HEK293T (cell line): ENCODE data around the gene RAD51AP2.

ENCODE experiments used
- CTCF ChIA-PET: fragments of 350-600 bp; formaldehyde crosslinking; extraction: SDS; loops from one replicate; lab custom pipeline; 2021; ENCODE audit warnings: antibody characterized with exemption, inconsistent platforms; lab: Yijun Ruan, JAX
- POLR2A ChIA-PET: fragments of 350-600 bp; formaldehyde crosslinking; extraction: SDS; loops from one replicate; lab custom pipeline; 2020; ENCODE audit warnings: antibody characterized with exemption, inconsistent platforms; lab: Yijun Ruan, JAX
- DNase-seq: peaks from one replicate; pipeline ENCODE4 v3.0.0; 2012; ENCODE audit warnings: mixed read lengths; ENCODE audit errors: extremely low spot score
- ARNT ChIP-seq: fragments of 450-650 bp; IDR thresholded peaks from 2 replicates; pipeline ENCODE4 v1.6.1; 2017; ENCODE audit warnings: mild to moderate bottlenecking
- BHLHE40 ChIP-seq: fragments of 450-650 bp; IDR thresholded peaks from 2 replicates; pipeline ENCODE4 v1.6.1; 2016; ENCODE audit warnings: mild to moderate bottlenecking, moderate library complexity, borderline replicate concordance
- CTBP1 ChIP-seq: fragments of 450-650 bp; IDR thresholded peaks from 2 replicates; pipeline ENCODE4 v1.6.1; 2016; ENCODE audit warnings: borderline replicate concordance
- ELF4 ChIP-seq: fragments of 450-650 bp; IDR thresholded peaks from 2 replicates; pipeline ENCODE4 v1.6.1; 2017; ENCODE audit warnings: antibody characterized with exemption
- FOXA1 ChIP-seq: fragments of 450-650 bp; IDR thresholded peaks from 2 replicates; pipeline ENCODE4 v1.6.1; 2016; ENCODE audit warnings: mild to moderate bottlenecking
- FOXK2 ChIP-seq: fragments of 450-650 bp; IDR thresholded peaks from 2 replicates; pipeline ENCODE4 v1.6.1; 2016; ENCODE audit warnings: mild to moderate bottlenecking
- FOXM1 ChIP-seq: fragments of 450-650 bp; IDR thresholded peaks from 2 replicates; pipeline ENCODE4 v1.6.1; 2017; ENCODE audit warnings: mild to moderate bottlenecking, borderline replicate concordance
- HDGF ChIP-seq: fragments of 450-650 bp; IDR thresholded peaks from 2 replicates; pipeline ENCODE4 v1.6.1; 2017; ENCODE audit warnings: antibody characterized with exemption, borderline replicate concordance
- L3MBTL2 ChIP-seq: fragments of 450-650 bp; conservative IDR thresholded peaks from 2 replicates; pipeline ENCODE4 v1.6.1; 2016; ENCODE audit warnings: mild to moderate bottlenecking
- LEF1 ChIP-seq: fragments of 450-650 bp; IDR thresholded peaks from 2 replicates; pipeline ENCODE4 v1.6.1; 2017; ENCODE audit warnings: mild to moderate bottlenecking, borderline replicate concordance
- NFRKB ChIP-seq: fragments of 450-650 bp; IDR thresholded peaks from 2 replicates; pipeline ENCODE4 v1.6.1; 2016; ENCODE audit warnings: mild to moderate bottlenecking, moderate library complexity
- SP1 ChIP-seq: fragments of 450-650 bp; IDR thresholded peaks from 2 replicates; pipeline ENCODE4 v1.6.1; 2017
- SUZ12 ChIP-seq: fragments of 450-650 bp; IDR thresholded peaks from 2 replicates; pipeline ENCODE4 v1.6.1; 2016; ENCODE audit warnings: mild to moderate bottlenecking
- TARDBP ChIP-seq: fragments of 450-650 bp; IDR thresholded peaks from 2 replicates; pipeline ENCODE4 v1.6.1; 2016
- ZNF384 ChIP-seq: fragments of 450-650 bp; IDR thresholded peaks from 2 replicates; pipeline ENCODE4 v1.6.1; 2016
- TF ChIP-seq, protein P1 (sequence below): fragments of 450-650 bp; IDR thresholded peaks from 2 replicates; pipeline ENCODE4 v1.6.1; 2016

RAD51AP2 gene

GRCh38 chr2:17476064-17476463, 42.2 kb downstream of the RAD51AP2 start:
- POLR2A ChIA-PET = no interaction called here
- TF ChIP-seq NFRKB (no peak), FOXM1 (no peak), FOXK2 (no peak), ARNT (no peak), SUZ12 (no peak), CTBP1 (no peak), FOXA1 (no peak), HDGF (no peak)
- DNase-seq = no peak
- CTCF ChIA-PET = no interaction called here

GRCh38 chr2:17475286-17475685, 43.0 kb downstream of the RAD51AP2 start:
- CTCF ChIA-PET = no interaction called here
- TF ChIP-seq FOXM1 = no peak
- TF ChIP-seq CTBP1 = no peak
- no peak for TF ChIP-seq BHLHE40
- TF ChIP-seq L3MBTL2 = no peak
- no peak for TF ChIP-seq SP1
- no peak for TF ChIP-seq ARNT
- TF ChIP-seq NFRKB = no peak
- no peak for TF ChIP-seq SUZ12
- TF ChIP-seq FOXK2 = no peak
- no peak for TF ChIP-seq TARDBP
- TF ChIP-seq HDGF = no peak
- TF ChIP-seq ZNF384 = no peak
- TF ChIP-seq LEF1 = no peak
- no peak for TF ChIP-seq FOXA1
- no peak for TF ChIP-seq ELF4
- TF ChIP-seq, protein P1, sequence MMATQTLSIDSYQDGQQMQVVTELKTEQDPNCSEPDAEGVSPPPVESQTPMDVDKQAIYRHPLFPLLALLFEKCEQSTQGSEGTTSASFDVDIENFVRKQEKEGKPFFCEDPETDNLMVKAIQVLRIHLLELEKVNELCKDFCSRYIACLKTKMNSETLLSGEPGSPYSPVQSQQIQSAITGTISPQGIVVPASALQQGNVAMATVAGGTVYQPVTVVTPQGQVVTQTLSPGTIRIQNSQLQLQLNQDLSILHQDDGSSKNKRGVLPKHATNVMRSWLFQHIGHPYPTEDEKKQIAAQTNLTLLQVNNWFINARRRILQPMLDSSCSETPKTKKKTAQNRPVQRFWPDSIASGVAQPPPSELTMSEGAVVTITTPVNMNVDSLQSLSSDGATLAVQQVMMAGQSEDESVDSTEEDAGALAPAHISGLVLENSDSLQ = no peak
- POLR2A ChIA-PET = no interaction called here
- no peak for DNase-seq

DNA sequence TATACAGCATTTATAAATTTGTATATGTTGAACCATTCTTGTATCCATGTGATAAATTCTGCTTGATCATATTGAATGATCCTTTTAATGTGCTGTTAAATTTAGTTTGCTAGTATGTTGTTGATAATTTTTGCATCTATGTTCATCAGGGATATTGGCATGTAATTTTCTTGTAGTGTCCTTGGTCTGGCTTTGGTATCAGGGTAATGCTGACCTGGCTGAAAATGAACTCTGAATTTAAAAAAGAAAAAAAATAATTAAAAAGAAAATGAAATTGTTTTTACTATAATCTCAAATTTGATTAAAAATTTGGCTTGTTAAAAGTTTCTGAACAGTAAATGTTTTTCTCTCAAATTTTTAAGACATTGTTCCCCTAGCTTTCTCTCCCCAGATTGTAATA, 46.3 kb downstream of the RAD51AP2 start:
- DNase-seq = no peak
- TF ChIP-seq TARDBP (no peak), SP1 (no peak), FOXA1 (no peak), ARNT (no peak), L3MBTL2 (no peak), NFRKB (no peak), FOXK2 (no peak), BHLHE40 (no peak), HDGF (no peak)
- ChIA-PET POLR2A (no interaction called here), CTCF (no interaction called here)

DNA sequence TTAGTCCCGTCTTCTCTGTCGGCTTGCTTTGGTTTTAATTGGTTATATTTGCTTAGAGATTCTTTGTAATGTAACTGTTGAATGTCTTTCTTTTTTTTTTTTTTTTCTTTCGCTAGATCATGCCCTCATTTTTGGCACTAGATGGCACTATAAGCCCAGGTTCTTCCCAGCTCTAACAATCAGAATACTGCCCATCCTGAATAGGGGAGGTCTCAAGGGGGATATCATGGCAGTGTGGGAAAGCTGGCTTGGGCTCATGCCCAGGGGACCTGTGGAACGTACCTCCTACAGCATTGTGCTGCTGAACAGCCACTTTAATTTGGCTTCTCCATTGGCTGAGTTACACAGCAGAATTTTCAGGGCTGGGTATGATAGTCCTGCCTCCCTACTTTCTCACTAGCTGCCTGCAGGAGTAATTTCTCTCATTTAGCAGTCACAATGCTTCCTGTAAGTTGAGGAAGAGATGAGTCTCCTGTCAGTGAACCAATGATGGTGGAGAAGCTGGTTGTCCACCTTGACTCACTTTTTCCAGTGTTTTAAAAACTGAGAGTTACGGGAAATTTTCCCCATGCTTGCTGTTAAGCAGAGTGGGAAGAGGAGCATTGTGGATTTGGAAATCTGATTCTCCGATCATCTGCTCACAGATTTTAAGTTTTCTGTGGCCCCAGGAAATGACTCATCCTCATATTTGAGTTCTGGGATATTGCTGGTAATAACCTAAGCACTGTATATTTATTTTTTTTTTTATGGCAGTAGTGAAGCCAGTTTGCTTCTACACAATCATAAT, 47.2 kb downstream of the RAD51AP2 start:
- TF ChIP-seq ZNF384 = peak; percentile 93
- TF ChIP-seq ELF4 = no peak
- no peak for TF ChIP-seq FOXK2
- TF ChIP-seq L3MBTL2 = no peak
- TF ChIP-seq, protein P1 = no peak
- TF ChIP-seq FOXM1 = no peak
- ChIA-PET CTCF (interaction anchor here (0.9 kb wide), 1 partner anchor 200 kb away, joined by 5 read pairs; no protein-coding TSS in a partner anchor), POLR2A (no interaction called here)
- DNase-seq = peak; percentile 13

DNA sequence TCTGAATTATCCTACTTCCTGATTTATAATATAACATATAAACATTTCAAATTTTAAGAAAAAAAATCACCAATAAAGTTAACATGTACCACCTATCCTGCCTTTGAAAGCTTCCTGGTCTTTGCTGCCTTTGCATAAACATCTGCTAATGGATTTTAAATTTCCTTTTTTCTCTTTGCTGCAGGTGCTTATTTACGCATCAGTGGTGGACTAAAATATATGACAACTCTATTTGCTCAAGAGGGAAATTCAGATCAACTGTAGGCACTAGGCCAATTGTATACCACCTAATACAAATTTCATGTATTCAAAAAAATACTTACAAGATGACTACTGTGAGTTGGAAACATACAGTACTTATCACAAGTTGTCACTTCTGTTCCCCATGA, 57.2 kb downstream of the RAD51AP2 start:
- DNase-seq = no peak
- POLR2A ChIA-PET = no interaction called here
- CTCF ChIA-PET = no interaction called here
- no peak for TF ChIP-seq NFRKB
- no peak for TF ChIP-seq CTBP1
- TF ChIP-seq HDGF = no peak
- no peak for TF ChIP-seq LEF1
- no peak for TF ChIP-seq FOXK2
